Measurements from ENCODE around the gene ACER1.

The ACER1 gene

DNA sequence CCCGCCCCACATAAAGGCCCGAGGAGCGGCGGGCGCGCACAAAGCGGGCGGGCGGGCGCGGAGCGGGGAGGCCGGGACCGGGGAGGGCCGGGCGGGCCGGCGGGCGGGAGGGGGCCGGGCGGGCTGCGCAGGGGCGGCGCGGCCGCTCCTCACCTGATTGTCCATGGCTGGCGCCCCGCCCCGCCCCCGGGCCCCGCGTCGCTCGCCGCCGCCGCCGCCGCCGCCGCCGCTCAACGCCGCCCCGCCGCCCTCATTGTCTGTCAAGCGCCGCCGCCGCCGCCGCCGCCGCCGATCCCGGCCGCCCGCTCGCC lies 53.8 kb downstream of the ACER1 start:
- Histone ChIP-seq H3K9me3 (ENCODE audit: insufficient read depth, low read length, severe bottlenecking) (no peaks in the 10 kb centered on the region), H3K36me3 (ENCODE audit: insufficient read depth, low read length) (peaks cover 37% of the 10 kb centered on the region), H3K79me2 (ENCODE audit: insufficient read depth, low read length) (peaks cover 52% of the 10 kb centered on the region), H3K4me2 (ENCODE audit: insufficient read depth, low read length) (peak overlapping the region; percentile 99), H3K27ac (ENCODE audit: low read length) (peak overlapping the region; percentile 81), H4K20me1 (ENCODE audit: insufficient read depth, low read length) (peaks cover 47% of the 10 kb centered on the region), H3K4me1 (ENCODE audit: insufficient read depth, low read length) (peaks cover 42% of the 10 kb centered on the region), H3K4me3 (ENCODE audit: low read depth in 1 of 2, low read length in 2 of 2) (peak overlapping the region; percentile 98 to 99), H3K9ac (ENCODE audit: low read depth, low read length) (peak overlapping the region; percentile 96), H2AFZ (ENCODE audit: low read depth, low read length) (peak overlapping the region; percentile 45; the same call in 1 of the 2 replicates), H3K27me3 (ENCODE audit: insufficient read depth, low read length, poor library complexity) (no peaks in the 10 kb centered on the region)
- TF ChIP-seq, protein P1, sequence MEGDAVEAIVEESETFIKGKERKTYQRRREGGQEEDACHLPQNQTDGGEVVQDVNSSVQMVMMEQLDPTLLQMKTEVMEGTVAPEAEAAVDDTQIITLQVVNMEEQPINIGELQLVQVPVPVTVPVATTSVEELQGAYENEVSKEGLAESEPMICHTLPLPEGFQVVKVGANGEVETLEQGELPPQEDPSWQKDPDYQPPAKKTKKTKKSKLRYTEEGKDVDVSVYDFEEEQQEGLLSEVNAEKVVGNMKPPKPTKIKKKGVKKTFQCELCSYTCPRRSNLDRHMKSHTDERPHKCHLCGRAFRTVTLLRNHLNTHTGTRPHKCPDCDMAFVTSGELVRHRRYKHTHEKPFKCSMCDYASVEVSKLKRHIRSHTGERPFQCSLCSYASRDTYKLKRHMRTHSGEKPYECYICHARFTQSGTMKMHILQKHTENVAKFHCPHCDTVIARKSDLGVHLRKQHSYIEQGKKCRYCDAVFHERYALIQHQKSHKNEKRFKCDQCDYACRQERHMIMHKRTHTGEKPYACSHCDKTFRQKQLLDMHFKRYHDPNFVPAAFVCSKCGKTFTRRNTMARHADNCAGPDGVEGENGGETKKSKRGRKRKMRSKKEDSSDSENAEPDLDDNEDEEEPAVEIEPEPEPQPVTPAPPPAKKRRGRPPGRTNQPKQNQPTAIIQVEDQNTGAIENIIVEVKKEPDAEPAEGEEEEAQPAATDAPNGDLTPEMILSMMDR (IDR thresholded peaks at IDR 0.05; ENCODE audit: borderline replicate concordance, extremely low read depth, low read length, poor library complexity, severe bottlenecking) = no peak
- TF ChIP-seq EZH2 (IDR thresholded peaks at IDR 0.05; ENCODE audit: borderline replicate concordance, low read depth, low read length, severe bottlenecking) = no peak
- no peak for DNase-seq
- no peak for ATAC-seq (ENCODE audit: insufficient read depth, low read depth)

GRCh38 chr19:6278740-6279619 lies 54.4 kb downstream of the ACER1 start:
- H3K27ac ChIP-seq (ENCODE audit: low read length) = peak overlapping the region; percentile 81

GRCh38 chr19:6278051-6278450 lies 55.4 kb downstream of the ACER1 start:
- peak overlapping the region; percentile 35 for H3K9ac ChIP-seq (ENCODE audit: low read depth, low read length)
- TF ChIP-seq, protein P1 (IDR thresholded peaks at IDR 0.05; ENCODE audit: borderline replicate concordance, extremely low read depth, low read length, poor library complexity, severe bottlenecking) = no peak
- no peak for TF ChIP-seq EZH2 (IDR thresholded peaks at IDR 0.05; ENCODE audit: borderline replicate concordance, low read depth, low read length, severe bottlenecking)
- H4K20me1 ChIP-seq (ENCODE audit: insufficient read depth, low read length) = peaks cover 63% of the 10 kb centered on the region
- peaks cover 68% of the 10 kb centered on the region for H3K79me2 ChIP-seq (ENCODE audit: insufficient read depth, low read length)
- DNase-seq = no peak
- H3K27me3 ChIP-seq (ENCODE audit: insufficient read depth, low read length, poor library complexity) = no peaks in the 10 kb centered on the region
- no peak for ATAC-seq (ENCODE audit: insufficient read depth, low read depth)
- H3K27ac ChIP-seq (ENCODE audit: low read length) = 0 out of 2 replicates have a peak overlapping the region, but pooled peaks have one; percentile 20
- peaks cover 39% of the 10 kb centered on the region for H3K36me3 ChIP-seq (ENCODE audit: insufficient read depth, low read length)
- H3K4me2 ChIP-seq (ENCODE audit: insufficient read depth, low read length) = peak overlapping the region; percentile 99
- H2AFZ ChIP-seq (ENCODE audit: low read depth, low read length) = no peak overlapping the region
- H3K4me1 ChIP-seq (ENCODE audit: insufficient read depth, low read length) = peaks cover 42% of the 10 kb centered on the region
- no peaks in the 10 kb centered on the region for H3K9me3 ChIP-seq (ENCODE audit: insufficient read depth, low read length, severe bottlenecking)
- H3K4me3 ChIP-seq (ENCODE audit: low read depth in 1 of 2, low read length in 2 of 2) = peak overlapping the region in 1 of 2 experiments; percentile 98; a peak in 3 of 4 replicates

More at GRCh38 chr19:6278740-6279619, 54.4 kb downstream of the ACER1 start:
- Histone ChIP-seq H3K9me3 (ENCODE audit: insufficient read depth, low read length, severe bottlenecking) (no peaks in the 10 kb centered on the region), H4K20me1 (ENCODE audit: insufficient read depth, low read length) (peaks cover 53% of the 10 kb centered on the region), H3K36me3 (ENCODE audit: insufficient read depth, low read length) (peaks cover 39% of the 10 kb centered on the region), H3K9ac (ENCODE audit: low read depth, low read length) (peak overlapping the region; percentile 96), H2AFZ (ENCODE audit: low read depth, low read length) (peak overlapping the region; percentile 45; the same call in 1 of the 2 replicates), H3K4me3 (ENCODE audit: low read depth in 1 of 2, low read length in 2 of 2) (peak overlapping the region; percentile 98 to 99), H3K4me2 (ENCODE audit: insufficient read depth, low read length) (peak overlapping the region; percentile 99), H3K4me1 (ENCODE audit: insufficient read depth, low read length) (peaks cover 42% of the 10 kb centered on the region), H3K27me3 (ENCODE audit: insufficient read depth, low read length, poor library complexity) (no peaks in the 10 kb centered on the region), H3K79me2 (ENCODE audit: insufficient read depth, low read length) (peaks cover 58% of the 10 kb centered on the region)
- DNase-seq (peak; percentile 32), ATAC-seq (ENCODE audit: insufficient read depth, low read depth) (0 out of 3 replicates have a peak, but pooled peaks have one; percentile 20)
- no peak for TF ChIP-seq EZH2 (IDR thresholded peaks at IDR 0.05; ENCODE audit: borderline replicate concordance, low read depth, low read length, severe bottlenecking)
- TF ChIP-seq, protein P1 (IDR thresholded peaks at IDR 0.05; ENCODE audit: borderline replicate concordance, extremely low read depth, low read length, poor library complexity, severe bottlenecking) = no peak

Data from DND-41 (cell line).